Psoas muscle (tissue), 8 donors: ENCODE measurements around the gene AGRN. TPM values are rescaled to one million over a fixed set of nuclear protein-coding genes. Genes with fewer than 3 reads are reported as not detected.
A peak's percentile ranks its signal among the peaks of the same experiment; 100 is the strongest.
"Not testable (repeated sequence)": the region's sequence is repeated elsewhere in the genome, so short reads cannot be mapped to it uniquely, and the experiment has no call there.

ENCODE experiments used
- ATAC-seq, 4 donors: fragments of 200-7000 bp; cut with Tn5 transposase; one replicate each; pipeline ENCODE4 v1.9.1; 2020; ENCODE audit warnings: moderate library complexity in 3 of 4, mild to moderate bottlenecking in 2 of 4
- DNase-seq, 2 donors: peaks; one replicate each; pipeline ENCODE4 v3.0.0-alpha.2; 2020
- H3K27ac ChIP-seq: fragments of 200-600 bp; one replicate; pipeline ENCODE4 v1.8.0; 2022
- H3K27me3 ChIP-seq, 3 donors: fragments of 200-600 bp in 1 of 3; one replicate each; pipeline versions ENCODE4 v1.6.1 to v1.8.0; 2013 to 2022; ENCODE audit warnings: low read length in 2 of 3, mild to moderate bottlenecking in 2 of 3, moderate library complexity in 1 of 3; ENCODE audit not compliant: insufficient read depth in 3 of 3
- H3K36me3 ChIP-seq, 2 donors: fragments of 200-600 bp in 1 of 2; one replicate each; pipeline versions ENCODE4 v1.6.1 to v1.8.0; 2013 to 2022; ENCODE audit warnings: low read depth in 1 of 2, mild to moderate bottlenecking in 1 of 2, moderate library complexity in 1 of 2; ENCODE audit not compliant: insufficient read depth in 1 of 2
- H3K4me1 ChIP-seq: fragments of 200-600 bp; one replicate; pipeline ENCODE4 v1.8.0; 2022
- H3K4me3 ChIP-seq: fragments of 200-600 bp; one replicate; pipeline ENCODE4 v1.8.0; 2022; ENCODE audit warnings: mild to moderate bottlenecking
- H3K9me3 ChIP-seq: fragments of 200-600 bp; one replicate; pipeline ENCODE4 v1.8.0; 2022
- CTCF ChIP-seq: fragments of 200-600 bp; IDR thresholded peaks from one replicate; pipeline ENCODE4 v1.8.0; 2022; ENCODE audit warnings: antibody characterized with exemption
- WGBS, 3 donors: extraction: QIAGEN DNeasy Blood & Tissue Kit; methylation state at CpG; one replicate each; pipeline versions ENCODE4 v1.1.6 to v1.1.7; 2013; 5-methylcytosine and 5-hydroxymethylcytosine counted together
- intact Hi-C, 2 donors: fragments of 100-400 bp; cut with DNase I; formaldehyde crosslinking; loops; one replicate each; pipeline versions ENCODE4 v1.11.0 to v1.14.2; 2022
- polyA plus RNA-seq, 3 donors: library from polyadenylated mRNA; stranded (reverse); fragments of 200-250 nt; gene quantifications; one replicate each; pipeline ENCODE4 v1.2.3, GENCODE V29; 2013
- total RNA-seq, 4 donors: library from RNA; stranded (reverse); fragmentation: NEBNext Ultra II Directional in 2 of 4; extraction: Animal tissue kit (Norgen Biotek cat#: 25700) in 2 of 4; gene quantifications; one replicate each; pipeline versions ENCODE4 v1.2.1 to v1.2.4, GENCODE V29; 2021 to 2023
- donor health status: healthy with polysubstance abuse.
- donor health status: DM: no; HTN: no; CAD: no; lungs with moderate emphysema.
- donor health status: Bipolar disorder and iron deficiency.
- donor health status: healthy.
- donor health status: DM: yes; HTN: yes; CAD: no.
- donor health status: DM: no; HTN: no; CAD: no.
- donor health status: DM: no; HTN: no; CAD: no.
- donor health status: DM: yes; HTN: yes; CAD: no.

The AGRN gene
- total and polyA plus RNA-seq, 7 donors: 1.3 to 5.4 (median 3.4) TPM

DNA sequence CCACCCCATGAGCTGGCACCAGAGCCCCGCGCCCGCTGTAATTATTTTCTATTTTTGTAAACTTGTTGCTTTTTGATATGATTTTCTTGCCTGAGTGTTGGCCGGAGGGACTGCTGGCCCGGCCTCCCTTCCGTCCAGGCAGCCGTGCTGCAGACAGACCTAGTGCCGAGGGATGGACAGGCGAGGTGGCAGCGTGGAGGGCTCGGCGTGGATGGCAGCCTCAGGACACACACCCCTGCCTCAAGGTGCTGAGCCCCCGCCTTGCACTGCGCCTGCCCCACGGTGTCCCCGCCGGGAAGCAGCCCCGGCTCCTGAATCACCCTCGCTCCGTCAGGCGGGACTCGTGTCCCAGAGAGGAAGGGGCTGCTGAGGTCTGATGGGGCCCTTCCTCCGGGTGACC, 35.1 kb downstream of the AGRN start:
- Histone ChIP-seq H3K36me3 (no peaks in the 10 kb centered on the region), H3K27me3 (peaks cover 0 to 31% (median 10%) of the 10 kb centered on the region in 3 donors), H3K4me3 (no peak overlapping the region), H3K4me1 (no peaks in the 10 kb centered on the region), H3K9me3 (no peaks in the 10 kb centered on the region), H3K27ac (no peak overlapping the region)
- WGBS, 3 donors: 86 to 91% (median 91%) methylated on average over 22 to 23 of the region's 23 CpGs
- DNase-seq (no peak), ATAC-seq (no peak)
- no peak for TF ChIP-seq CTCF
- intact Hi-C loops: no loop called here

GRCh38 chr1:1055841-1056736, 36.2 kb downstream of the AGRN start:
- H3K36me3 ChIP-seq: no peaks in the 10 kb centered on the region
- H3K4me3 ChIP-seq: no peak overlapping the region
- ATAC-seq: no peak
- 83 to 88% (median 84%) methylated on average over 46 to 50 of the region's 50 CpGs for WGBS, 3 donors
- DNase-seq: no peak
- no peaks in the 10 kb centered on the region for H3K9me3 ChIP-seq
- TF ChIP-seq CTCF: no peak
- no peak overlapping the region for H3K27ac ChIP-seq
- no peaks in the 10 kb centered on the region for H3K4me1 ChIP-seq
- H3K27me3 ChIP-seq: peaks cover 0 to 41% (median 16%) of the 10 kb centered on the region in 3 donors
- intact Hi-C loops: no loop called here

DNA sequence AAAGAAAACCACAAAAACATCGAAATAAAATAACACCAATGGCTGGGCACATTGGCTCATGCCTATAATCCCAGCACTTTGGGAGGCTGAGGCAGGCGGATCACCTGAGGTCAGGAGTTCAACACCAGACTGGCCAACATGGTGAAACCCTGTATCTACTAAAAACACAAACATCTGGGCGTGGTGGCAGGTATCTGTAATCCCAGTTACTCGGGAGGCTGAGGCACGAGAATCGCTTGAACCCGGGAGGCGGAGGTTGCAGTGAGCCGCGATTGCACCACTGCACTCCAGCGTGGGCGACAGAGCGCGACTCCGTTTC, 37.8 kb downstream of the AGRN start:
- H3K27ac ChIP-seq, ATAC-seq, DNase-seq, intact Hi-C loops, H3K36me3 ChIP-seq, H3K4me3 ChIP-seq, H3K9me3 ChIP-seq, H3K4me1 ChIP-seq: not testable (repeated sequence)
- WGBS, 3 donors: 68 to 71% (median 70%) methylated on average over 15 of the region's 15 CpGs
- H3K27me3 ChIP-seq: peaks cover 0 to 55% (median 25%) of the 10 kb centered on the region in 3 donors

DNA sequence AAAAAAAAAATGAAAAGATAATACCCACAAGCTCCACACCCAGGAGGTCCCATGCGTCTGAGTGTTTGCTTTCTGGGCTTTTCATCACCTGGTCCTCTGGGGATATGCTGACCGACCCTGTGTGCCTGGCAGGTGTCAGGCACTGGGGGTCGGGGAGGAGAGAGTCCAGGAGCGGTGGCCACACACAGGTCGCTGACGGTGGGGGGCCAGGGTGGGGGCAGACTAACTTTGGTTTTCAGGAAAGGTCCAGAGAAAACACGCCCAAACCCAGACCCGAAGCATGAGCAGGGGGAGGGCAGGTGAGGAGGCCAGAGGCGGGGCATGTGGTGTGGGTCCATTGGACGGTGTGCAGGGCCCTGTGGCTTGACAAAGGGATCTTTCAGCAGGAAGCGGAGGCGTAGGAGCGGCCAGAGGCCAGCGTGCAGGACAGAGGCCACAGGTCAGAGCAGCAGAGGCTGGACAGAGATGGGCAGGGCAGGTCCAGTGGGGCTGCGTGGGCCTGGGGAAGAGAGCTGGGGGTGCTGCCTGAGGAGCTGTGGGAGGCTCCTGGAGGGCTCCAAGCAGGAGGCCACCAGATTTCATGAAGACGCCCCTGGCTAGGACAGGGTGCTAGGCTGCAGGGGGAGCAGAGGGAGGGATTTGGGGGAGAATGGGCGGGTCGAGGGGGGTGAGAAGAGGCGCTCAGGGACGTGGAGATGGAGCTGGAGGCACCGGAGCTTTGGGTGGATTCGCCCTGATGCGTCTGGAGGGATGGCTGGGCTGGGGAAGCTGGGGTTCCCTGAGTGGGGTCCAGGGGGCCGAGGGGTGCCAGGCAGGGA, 38.4 kb downstream of the AGRN start:
- Histone ChIP-seq H3K36me3 (no peaks in the 10 kb centered on the region), H3K9me3 (no peaks in the 10 kb centered on the region), H3K27ac (no peak overlapping the region), H3K4me1 (no peaks in the 10 kb centered on the region), H3K4me3 (peak overlapping the region; percentile 72), H3K27me3 (peaks cover 0 to 60% (median 28%) of the 10 kb centered on the region in 3 donors)
- DNase-seq: no peak
- ATAC-seq: no peak
- TF ChIP-seq CTCF: no peak
- intact Hi-C loops: no loop called here
- WGBS, 3 donors: 17 to 20% (median 17%) methylated on average over 23 to 24 of the region's 24 CpGs

- Histone ChIP-seq H3K27me3 (peaks cover 0 to 67% (median 33%) of the 10 kb centered on the region in 3 donors), H3K9me3 (no peaks in the 10 kb centered on the region), H3K4me1 (no peaks in the 10 kb centered on the region), H3K36me3 (no peaks in the 10 kb centered on the region), H3K4me3 (peak overlapping the region; percentile 72), H3K27ac (no peak overlapping the region)
- intact Hi-C loops: no loop called here
- ATAC-seq (peak; percentile 43 to 70 (median 60)), DNase-seq (no peak)
- WGBS, 3 donors: 0 to 1% (median 1%) methylated on average over 32 to 47 of the region's 48 CpGs
- TF ChIP-seq CTCF: peak; percentile 8
Observed at GRCh38 chr1:1058921-1059493, 39.1 kb downstream of the AGRN start.
